ENCODE results near the gene SEMA4G. TPM values are rescaled to one million over a fixed set of nuclear protein-coding genes. Genes with fewer than 3 reads are reported as not detected.

Gene SEMA4G
- total and polyA plus RNA-seq, 2 of the 8 experiments (the other 6 are each of a cell fraction or from before 2014, with no cell fraction given) = 7.1 to 18.2 TPM

- TF ChIP-seq, protein P1, sequence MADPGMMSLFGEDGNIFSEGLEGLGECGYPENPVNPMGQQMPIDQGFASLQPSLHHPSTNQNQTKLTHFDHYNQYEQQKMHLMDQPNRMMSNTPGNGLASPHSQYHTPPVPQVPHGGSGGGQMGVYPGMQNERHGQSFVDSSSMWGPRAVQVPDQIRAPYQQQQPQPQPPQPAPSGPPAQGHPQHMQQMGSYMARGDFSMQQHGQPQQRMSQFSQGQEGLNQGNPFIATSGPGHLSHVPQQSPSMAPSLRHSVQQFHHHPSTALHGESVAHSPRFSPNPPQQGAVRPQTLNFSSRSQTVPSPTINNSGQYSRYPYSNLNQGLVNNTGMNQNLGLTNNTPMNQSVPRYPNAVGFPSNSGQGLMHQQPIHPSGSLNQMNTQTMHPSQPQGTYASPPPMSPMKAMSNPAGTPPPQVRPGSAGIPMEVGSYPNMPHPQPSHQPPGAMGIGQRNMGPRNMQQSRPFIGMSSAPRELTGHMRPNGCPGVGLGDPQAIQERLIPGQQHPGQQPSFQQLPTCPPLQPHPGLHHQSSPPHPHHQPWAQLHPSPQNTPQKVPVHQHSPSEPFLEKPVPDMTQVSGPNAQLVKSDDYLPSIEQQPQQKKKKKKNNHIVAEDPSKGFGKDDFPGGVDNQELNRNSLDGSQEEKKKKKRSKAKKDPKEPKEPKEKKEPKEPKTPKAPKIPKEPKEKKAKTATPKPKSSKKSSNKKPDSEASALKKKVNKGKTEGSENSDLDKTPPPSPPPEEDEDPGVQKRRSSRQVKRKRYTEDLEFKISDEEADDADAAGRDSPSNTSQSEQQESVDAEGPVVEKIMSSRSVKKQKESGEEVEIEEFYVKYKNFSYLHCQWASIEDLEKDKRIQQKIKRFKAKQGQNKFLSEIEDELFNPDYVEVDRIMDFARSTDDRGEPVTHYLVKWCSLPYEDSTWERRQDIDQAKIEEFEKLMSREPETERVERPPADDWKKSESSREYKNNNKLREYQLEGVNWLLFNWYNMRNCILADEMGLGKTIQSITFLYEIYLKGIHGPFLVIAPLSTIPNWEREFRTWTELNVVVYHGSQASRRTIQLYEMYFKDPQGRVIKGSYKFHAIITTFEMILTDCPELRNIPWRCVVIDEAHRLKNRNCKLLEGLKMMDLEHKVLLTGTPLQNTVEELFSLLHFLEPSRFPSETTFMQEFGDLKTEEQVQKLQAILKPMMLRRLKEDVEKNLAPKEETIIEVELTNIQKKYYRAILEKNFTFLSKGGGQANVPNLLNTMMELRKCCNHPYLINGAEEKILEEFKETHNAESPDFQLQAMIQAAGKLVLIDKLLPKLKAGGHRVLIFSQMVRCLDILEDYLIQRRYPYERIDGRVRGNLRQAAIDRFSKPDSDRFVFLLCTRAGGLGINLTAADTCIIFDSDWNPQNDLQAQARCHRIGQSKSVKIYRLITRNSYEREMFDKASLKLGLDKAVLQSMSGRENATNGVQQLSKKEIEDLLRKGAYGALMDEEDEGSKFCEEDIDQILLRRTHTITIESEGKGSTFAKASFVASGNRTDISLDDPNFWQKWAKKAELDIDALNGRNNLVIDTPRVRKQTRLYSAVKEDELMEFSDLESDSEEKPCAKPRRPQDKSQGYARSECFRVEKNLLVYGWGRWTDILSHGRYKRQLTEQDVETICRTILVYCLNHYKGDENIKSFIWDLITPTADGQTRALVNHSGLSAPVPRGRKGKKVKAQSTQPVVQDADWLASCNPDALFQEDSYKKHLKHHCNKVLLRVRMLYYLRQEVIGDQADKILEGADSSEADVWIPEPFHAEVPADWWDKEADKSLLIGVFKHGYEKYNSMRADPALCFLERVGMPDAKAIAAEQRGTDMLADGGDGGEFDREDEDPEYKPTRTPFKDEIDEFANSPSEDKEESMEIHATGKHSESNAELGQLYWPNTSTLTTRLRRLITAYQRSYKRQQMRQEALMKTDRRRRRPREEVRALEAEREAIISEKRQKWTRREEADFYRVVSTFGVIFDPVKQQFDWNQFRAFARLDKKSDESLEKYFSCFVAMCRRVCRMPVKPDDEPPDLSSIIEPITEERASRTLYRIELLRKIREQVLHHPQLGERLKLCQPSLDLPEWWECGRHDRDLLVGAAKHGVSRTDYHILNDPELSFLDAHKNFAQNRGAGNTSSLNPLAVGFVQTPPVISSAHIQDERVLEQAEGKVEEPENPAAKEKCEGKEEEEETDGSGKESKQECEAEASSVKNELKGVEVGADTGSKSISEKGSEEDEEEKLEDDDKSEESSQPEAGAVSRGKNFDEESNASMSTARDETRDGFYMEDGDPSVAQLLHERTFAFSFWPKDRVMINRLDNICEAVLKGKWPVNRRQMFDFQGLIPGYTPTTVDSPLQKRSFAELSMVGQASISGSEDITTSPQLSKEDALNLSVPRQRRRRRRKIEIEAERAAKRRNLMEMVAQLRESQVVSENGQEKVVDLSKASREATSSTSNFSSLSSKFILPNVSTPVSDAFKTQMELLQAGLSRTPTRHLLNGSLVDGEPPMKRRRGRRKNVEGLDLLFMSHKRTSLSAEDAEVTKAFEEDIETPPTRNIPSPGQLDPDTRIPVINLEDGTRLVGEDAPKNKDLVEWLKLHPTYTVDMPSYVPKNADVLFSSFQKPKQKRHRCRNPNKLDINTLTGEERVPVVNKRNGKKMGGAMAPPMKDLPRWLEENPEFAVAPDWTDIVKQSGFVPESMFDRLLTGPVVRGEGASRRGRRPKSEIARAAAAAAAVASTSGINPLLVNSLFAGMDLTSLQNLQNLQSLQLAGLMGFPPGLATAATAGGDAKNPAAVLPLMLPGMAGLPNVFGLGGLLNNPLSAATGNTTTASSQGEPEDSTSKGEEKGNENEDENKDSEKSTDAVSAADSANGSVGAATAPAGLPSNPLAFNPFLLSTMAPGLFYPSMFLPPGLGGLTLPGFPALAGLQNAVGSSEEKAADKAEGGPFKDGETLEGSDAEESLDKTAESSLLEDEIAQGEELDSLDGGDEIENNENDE (IDR thresholded peaks at IDR 0.05; ENCODE audit: insufficient replicate concordance, low read length) = no peak
- TF ChIP-seq TAF7 (optimal IDR thresholded peaks at IDR 0.05; ENCODE audit: borderline replicate concordance, low read depth, low read length) (no peak), HDAC2 (IDR thresholded peaks at IDR 0.05; ENCODE audit: borderline replicate concordance in 1 of 2, low read depth in 2 of 2, low read length in 2 of 2) (no peak)
These were observed 23.6 kb upstream of the SEMA4G start (continued) for GRCh38 chr10:100945754-100946153.

Data from H1 (cell line).